DMS153 treated with DMSO at 0.1 percent for 48 hours (cell line): ENCODE results near the gene PAX9.

Source experiments
- DNase-seq: peaks from one replicate; lab custom pipeline; 2025; ENCODE audit not compliant: unreplicated experiment; lab: John Stamatoyannopoulos, UW

Gene PAX9

DNA sequence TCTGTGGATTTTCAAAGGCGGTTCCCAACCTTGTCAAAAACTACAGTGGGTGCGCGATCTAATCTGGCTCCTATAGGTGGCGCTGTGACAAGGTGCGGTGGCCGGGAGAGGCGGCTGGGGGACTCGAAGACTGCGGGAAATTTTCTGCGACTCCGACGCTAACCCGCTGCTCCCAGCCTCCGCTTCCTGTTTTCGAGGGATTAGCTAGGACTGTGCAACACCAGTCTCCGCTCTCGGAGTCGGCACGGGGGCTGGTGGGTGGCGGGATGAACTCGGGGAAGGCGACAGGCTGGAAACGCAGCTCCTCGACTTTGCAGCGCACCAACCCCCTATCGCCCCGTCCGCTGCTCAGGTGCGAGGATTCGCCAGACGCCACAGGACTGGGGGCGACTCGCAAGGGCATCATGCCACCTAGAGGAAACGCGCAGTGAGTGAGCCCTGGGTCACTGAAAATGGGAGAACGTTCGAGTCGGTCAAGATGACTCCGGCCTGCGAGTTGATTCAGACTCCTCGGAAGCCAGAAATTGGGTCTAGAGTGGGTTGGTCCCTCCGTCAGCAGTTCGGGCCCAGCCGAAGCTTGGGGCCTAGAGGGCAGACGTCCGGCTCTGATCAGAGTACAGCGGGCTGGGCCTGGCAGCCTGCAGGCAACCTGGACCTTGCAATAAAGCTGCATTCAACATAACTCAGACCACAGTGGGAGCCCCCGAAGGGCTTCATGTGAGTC, 5.5 kb upstream of the PAX9 start:
- peak; percentile 79 for DNase-seq

DNA sequence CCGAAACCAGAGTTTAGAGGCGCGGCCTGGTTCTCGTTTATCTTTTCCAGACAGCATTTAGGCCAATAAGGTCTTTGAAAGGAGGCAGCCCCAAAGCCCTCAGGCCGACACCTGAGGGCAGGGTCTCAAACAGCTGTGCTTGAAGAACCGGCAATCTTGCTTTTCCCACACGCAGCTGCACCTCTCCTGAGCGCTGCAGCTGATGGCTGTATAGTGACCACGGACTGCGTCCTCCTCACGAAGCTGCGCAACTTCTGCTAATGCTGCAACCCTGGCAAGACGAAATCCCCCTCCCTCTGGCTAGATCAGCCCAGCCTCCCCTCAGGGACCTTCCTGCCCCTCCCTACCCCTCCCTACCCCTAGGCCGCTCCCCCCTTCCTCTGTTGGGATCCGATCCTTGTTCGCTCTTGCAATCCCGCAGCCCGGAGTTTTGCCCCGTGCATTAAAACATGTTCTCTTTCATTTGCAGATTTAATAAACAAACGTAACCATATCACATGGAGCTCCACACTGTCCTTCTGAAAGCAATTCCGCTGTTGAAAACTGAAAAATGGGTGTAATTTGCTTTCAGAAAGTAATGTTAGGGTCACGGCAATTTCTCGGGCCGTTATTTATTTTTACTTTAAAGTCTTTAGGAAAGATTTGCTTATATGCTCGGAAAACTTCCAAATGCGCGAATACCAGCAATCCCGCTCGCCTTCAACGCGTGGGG, 4.8 kb upstream of the PAX9 start:
- DNase-seq: no peak

DNA sequence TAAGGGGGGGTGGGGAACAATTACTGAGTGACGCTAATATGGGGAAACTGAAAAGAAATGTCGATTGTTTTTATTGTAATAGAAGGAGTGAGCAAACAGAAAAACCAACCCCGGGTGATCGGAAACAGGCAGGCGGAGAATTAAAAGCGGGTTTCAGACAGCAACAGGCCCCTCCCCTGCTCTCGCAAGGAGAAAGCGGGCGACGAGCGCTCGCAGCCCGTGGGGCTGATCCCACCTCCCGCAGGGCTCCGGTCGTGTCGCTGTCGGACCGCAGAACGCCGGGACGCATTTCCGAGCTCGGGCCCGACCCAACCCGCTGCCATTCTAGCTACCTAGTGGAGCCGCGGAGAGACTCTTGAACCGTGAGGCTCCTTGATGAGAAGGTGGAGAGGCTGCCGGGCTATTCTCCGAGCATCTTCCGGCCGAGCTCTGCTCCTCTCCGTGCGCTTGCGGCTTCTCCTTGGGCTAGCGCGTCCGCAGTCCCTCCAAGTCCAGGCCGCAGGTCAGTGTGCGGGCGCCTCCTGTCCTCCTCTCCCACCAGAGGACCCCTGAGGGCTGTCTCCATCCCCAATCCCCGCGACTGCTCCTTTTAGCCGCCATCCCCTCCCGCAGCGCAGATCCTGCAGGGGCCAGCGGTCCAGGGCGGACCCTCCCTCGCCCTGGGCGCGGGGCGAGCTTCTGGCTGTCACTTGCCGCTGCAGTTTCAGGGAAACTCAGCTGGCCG, 4.1 kb upstream of the PAX9 start:
- no peak for DNase-seq

GRCh38 chr14:36658123-36659009, 3.3 kb upstream of the PAX9 start:
- no peak for DNase-seq

- DNase-seq: no peak
Observed at GRCh38 chr14:36659010-36659821, 2.4 kb upstream of the PAX9 start.

GRCh38 chr14:36659822-36660735, 1.6 kb upstream of the PAX9 start:
- DNase-seq: no peak

GRCh38 chr14:36660736-36661505, 739 bp upstream of the PAX9 start:
- DNase-seq: peak; percentile 74

DNA sequence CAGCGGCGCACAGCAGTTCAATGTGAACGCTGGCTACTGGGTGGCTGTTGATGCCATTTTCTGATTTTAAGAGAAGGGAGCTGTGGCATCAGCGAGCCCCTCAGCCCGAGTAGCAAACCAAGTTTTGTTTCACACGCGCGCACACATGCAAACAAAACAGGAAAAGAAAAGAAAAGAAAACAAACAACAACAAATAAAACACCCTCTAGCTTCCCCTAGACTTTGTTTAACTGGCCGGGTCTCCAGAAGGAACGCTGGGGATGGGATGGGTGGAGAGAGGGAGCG, 540 bp downstream of the PAX9 start:
- DNase-seq: no peak

DNA sequence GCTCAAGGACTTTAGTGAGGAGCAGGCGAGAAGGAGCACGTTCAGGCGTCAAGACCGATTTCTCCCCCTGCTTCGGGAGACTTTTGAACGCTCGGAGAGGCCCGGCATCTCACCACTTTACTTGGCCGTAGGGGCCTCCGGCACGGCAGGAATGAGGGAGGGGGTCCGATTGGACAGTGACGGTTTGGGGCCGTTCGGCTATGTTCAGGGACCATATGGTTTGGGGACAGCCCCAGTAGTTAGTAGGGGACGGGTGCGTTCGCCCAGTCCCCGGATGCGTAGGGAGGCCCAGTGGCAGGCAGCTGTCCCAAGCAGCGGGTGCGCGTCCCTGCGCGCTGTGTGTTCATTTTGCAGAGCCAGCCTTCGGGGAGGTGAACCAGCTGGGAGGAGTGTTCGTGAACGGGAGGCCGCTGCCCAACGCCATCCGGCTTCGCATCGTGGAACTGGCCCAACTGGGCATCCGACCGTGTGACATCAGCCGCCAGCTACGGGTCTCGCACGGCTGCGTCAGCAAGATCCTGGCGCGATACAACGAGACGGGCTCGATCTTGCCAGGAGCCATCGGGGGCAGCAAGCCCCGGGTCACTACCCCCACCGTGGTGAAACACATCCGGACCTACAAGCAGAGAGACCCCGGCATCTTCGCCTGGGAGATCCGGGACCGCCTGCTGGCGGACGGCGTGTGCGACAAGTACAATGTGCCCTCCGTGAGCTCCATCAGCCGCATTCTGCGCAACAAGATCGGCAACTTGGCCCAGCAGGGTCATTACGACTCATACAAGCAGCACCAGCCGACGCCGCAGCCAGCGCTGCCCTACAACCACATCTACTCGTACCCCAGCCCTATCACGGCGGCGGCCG, 1.1 kb downstream of the PAX9 start:
- no peak for DNase-seq

- no peak for DNase-seq
Observed at GRCh38 chr14:36663404-36664321, 2.0 kb downstream of the PAX9 start.

DNA sequence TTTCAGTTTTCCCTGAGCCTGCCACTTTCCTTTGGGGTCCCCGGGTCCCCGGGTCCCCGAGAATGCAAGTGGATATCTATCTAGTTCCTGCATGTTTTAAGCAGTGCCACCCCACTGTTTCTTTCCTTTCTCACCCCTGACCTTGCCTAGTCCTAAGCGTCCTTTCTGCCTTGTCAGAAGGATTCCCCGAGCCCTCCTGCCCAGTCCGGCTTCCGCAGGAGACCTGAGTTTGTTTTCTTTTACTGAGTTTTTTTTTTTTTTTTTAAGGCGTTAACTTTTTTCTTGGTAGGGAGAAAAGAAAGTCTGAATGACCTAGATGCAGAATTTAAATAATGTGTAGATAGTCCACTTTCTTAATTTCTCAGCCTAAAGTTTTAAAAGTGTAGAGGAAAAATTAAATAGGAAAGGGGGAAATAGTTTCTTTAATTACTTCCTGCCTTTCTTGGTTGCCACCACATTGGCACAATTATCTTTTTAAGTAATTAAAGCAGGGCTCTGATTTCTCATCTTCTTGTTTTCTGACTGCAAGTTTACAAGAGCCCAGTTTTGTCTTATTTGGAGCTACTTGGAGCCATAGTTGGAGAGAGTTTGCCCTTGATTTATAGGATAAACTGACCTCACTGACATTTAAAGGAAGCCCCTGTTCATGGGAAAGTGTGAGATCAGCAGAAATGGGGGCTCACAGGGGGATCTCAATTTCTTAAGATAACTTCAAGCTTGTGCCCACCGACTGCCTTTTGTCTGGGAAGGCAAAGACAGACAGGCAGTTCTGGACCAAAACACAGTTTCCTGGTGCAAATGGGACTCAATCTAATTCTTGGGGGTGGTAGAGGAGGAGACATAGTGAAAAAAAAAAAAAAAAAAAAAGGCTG, 2.9 kb downstream of the PAX9 start:
- DNase-seq: no peak

DNA sequence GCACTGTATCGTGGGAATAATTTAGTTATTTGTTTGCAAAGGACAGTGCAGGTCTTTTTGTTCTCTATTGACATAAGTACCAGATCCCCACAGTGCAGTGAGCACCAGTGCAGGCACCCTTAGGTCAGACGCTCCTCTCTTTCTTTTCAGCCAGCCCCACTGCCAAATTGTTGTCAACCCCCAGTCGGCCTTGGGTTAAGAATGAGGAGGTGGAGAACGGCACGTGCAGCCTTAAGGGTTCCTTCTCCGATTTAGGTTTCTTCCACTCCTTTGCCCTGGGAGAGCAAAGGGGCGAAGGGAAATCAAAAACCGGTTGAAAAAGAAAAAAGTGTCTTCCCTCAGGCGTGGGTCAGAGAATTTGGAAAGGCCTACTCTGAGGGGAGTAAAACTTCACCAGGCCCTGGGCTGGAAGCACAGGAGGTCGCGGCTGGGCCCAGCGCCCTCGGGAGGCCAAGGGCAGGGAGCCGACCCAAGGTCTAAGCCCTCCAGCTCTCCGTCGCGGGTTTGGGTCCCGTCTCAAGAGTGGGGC, 4.3 kb downstream of the PAX9 start:
- DNase-seq: no peak

GRCh38 chr14:36666416-36667206, 5.0 kb downstream of the PAX9 start:
- no peak for DNase-seq

- DNase-seq: no peak
Observed at GRCh38 chr14:36667679-36668078, 6.0 kb downstream of the PAX9 start.

DNA sequence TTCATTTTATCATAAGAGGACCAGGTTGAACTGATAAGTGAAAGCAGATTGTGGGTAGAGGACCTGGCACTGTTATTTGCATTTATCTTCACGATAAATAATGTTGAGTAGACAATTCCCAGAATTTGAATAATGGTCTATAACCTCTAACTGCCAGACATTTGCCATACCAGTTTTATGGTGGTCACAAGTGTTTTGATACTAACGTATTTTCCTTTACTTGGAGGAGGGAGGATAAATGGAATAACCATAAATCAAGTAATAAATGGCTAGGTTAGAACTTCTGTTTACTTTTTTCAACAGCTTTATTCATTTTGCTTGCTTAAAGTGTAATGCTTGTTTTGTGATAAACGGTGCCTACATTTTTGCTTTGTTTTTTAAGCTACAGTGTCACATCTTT, 9.5 kb downstream of the PAX9 start:
- peak; percentile 36 for DNase-seq
